ENCODE measurements around the gene SLC39A12.

- TF ChIP-seq POLR2A (IDR thresholded peaks at IDR 0.05; ENCODE audit: control extremely low read depth in 1 of 2, low read depth in 2 of 2, low read length in 2 of 2): no peak
- TF ChIP-seq POLR2AphosphoS5 (IDR thresholded peaks at IDR 0.05; ENCODE audit: low read depth, low read length): no peak
- TF ChIP-seq, protein P1, sequence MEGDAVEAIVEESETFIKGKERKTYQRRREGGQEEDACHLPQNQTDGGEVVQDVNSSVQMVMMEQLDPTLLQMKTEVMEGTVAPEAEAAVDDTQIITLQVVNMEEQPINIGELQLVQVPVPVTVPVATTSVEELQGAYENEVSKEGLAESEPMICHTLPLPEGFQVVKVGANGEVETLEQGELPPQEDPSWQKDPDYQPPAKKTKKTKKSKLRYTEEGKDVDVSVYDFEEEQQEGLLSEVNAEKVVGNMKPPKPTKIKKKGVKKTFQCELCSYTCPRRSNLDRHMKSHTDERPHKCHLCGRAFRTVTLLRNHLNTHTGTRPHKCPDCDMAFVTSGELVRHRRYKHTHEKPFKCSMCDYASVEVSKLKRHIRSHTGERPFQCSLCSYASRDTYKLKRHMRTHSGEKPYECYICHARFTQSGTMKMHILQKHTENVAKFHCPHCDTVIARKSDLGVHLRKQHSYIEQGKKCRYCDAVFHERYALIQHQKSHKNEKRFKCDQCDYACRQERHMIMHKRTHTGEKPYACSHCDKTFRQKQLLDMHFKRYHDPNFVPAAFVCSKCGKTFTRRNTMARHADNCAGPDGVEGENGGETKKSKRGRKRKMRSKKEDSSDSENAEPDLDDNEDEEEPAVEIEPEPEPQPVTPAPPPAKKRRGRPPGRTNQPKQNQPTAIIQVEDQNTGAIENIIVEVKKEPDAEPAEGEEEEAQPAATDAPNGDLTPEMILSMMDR (IDR thresholded peaks at IDR 0.05; ENCODE audit: control extremely low read depth in 1 of 3, insufficient read depth in 1 of 3, low read depth in 1 of 3, low read length in 3 of 3): no peak
- no peak for TF ChIP-seq TCF12 (IDR thresholded peaks at IDR 0.05; ENCODE audit: low read depth, low read length)
- no peak for TF ChIP-seq ZNF274 (IDR thresholded peaks at IDR 0.05; ENCODE audit: borderline replicate concordance, extremely low read depth, low read length)
- no peak for TF ChIP-seq RAD21 (IDR thresholded peaks at IDR 0.05 in 1 of 2, conservative IDR thresholded peaks at IDR 0.05 in 1 of 2; ENCODE audit: low read depth in 2 of 2, low read length in 2 of 2)
- no peak for TF ChIP-seq SIX5 (IDR thresholded peaks at IDR 0.05; ENCODE audit: low read depth, low read length)
- no peak for TF ChIP-seq GTF2F1 (IDR thresholded peaks at IDR 0.05; ENCODE audit: borderline replicate concordance, low read depth, low read length)
- no peak for TF ChIP-seq EGR1 (IDR thresholded peaks at IDR 0.05; ENCODE audit: borderline replicate concordance, low read depth, low read length)
- TF ChIP-seq CEBPB (IDR thresholded peaks at IDR 0.05; ENCODE audit: low read depth, low read length): no peak
- no peak for TF ChIP-seq MAX (IDR thresholded peaks at IDR 0.05)
- no peak for TF ChIP-seq SP2 (IDR thresholded peaks at IDR 0.05; ENCODE audit: low read length)
These were observed 32.8 kb downstream of the SLC39A12 start for GRCh38 chr10:17984563-17984962.
